ENCODE measurements around the gene FLII.

Gene FLII

DNA sequence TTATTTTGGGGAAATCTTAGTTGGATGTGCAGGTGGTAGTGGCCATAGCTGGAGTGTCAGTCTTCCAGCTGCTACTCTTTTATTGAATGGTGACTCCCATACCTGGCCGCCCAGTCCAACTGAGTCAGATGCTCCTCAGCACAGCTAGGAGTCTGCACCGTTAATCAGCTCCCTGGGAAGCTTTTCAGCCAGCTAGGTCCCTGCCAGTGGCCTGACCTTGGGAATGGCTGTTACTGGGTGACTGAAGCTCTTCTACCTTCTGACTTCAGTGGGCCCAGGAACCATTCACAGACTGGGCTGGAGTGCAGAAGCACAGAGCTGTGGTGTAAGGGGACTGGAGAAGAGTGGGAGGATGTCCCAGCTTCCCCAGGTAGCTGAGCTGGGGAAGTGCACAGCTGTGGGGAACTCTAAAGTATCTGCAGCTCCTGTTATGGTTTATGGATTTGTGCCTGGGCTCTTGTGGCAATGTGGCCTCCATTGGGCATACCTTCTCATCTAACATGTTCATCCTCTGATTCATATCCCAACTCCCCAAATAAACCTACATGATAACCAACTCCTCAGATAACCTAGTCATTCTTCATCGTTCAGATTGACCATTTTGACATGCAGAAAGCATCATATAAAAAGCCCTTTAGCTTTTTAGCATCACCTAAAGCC, 60.9 kb downstream of the FLII start:
- Mint-ChIP-seq H3K36me3 (ENCODE audit: low read depth) (peaks cover 86% of the 10 kb centered on the region), H3K9me3 (no peaks in the 10 kb centered on the region), H3K27me3 (no peaks in the 10 kb centered on the region), H3K4me3 (no peak overlapping the region), H3K27ac (peak overlapping the region; percentile 84), H3K4me1 (ENCODE audit: low read depth) (peaks cover 74% of the 10 kb centered on the region)
- DNase-seq, result no peak

DNA sequence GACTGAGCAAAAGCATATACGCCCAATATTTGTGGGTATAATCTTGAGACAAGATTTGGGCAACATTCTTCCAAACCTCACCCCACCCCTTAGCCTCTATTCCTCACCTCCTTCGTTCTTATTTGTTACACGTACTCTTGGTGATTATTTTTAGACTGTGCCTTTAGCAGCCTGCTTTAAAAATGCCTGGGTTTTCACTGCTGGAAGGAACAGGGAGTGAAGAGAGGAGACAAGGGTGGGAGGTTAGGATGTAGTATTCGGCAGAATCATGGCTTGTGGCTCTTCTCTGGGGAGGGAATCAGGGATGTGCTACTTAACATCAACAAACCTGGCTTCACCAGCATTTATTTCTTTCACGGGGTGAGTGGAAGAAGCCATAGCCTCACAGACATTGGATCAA, 63.3 kb downstream of the FLII start:
- H3K4me1 Mint-ChIP-seq (ENCODE audit: low read depth), result peaks cover 84% of the 10 kb centered on the region
- H3K36me3 Mint-ChIP-seq (ENCODE audit: low read depth), result peaks cover 91% of the 10 kb centered on the region
- H3K27ac Mint-ChIP-seq, result peak overlapping the region; percentile 71
- no peaks in the 10 kb centered on the region for H3K27me3 Mint-ChIP-seq
- H3K9me3 Mint-ChIP-seq, result no peaks in the 10 kb centered on the region
- DNase-seq, result no peak
- H3K4me3 Mint-ChIP-seq, result no peak overlapping the region

Measured in activated T-cell treated with anti-CD3 and anti-CD28 coated beads, Interleukin-2, amount 50 U/mL, for 24 hours (primary cell).